Posterior cingulate gyrus (tissue), 11 donors: ENCODE measurements around the gene GPR78.
A peak's percentile ranks its signal among the peaks of the same experiment; 100 is the strongest.
"Not testable (repeated sequence)": the region's sequence is repeated elsewhere in the genome, so short reads cannot be mapped to it uniquely, and the experiment has no call there.

Experiments
- DNase-seq, 10 donors: peaks; one replicate each; pipeline versions ENCODE4 v3.0.0 to v3.0.0-alpha.2; 2020 to 2021; ENCODE audit warnings: mixed read lengths in 3 of 10
- intact Hi-C: fragments of 100-400 bp; cut with DNase I; formaldehyde crosslinking; loops from one replicate; pipeline ENCODE4 v1.15.1; 2023

Gene GPR78

GRCh38 chr4:8607603-8608481 lies 27.6 kb downstream of the GPR78 start:
- intact Hi-C loops, result loop anchor here (1.0 to 10.0 kb wide), 2 partner anchors 267 to 310 kb away; partner anchors contain the start of gene HMX1

GRCh38 chr4:8608714-8609391 lies 28.7 kb downstream of the GPR78 start:
- intact Hi-C loops, result loop anchor here (1.0 to 10.0 kb wide), 2 partner anchors 266 to 309 kb away; partner anchors contain the start of gene HMX1

More at GRCh38 chr4:8607603-8608481, 27.6 kb downstream of the GPR78 start:
- peak in 6 of 10 donors; percentile 36 to 92 (median 58) for DNase-seq

GRCh38 chr4:8609406-8609805 lies 29.2 kb downstream of the GPR78 start:
- peak in 1 of 10 donors; percentile 54 for DNase-seq
- intact Hi-C loops, result loop anchor here (10.0 kb wide), 1 partner anchor 265 kb away; the partner anchor contains the start of gene HMX1

More at GRCh38 chr4:8608714-8609391, 28.7 kb downstream of the GPR78 start:
- DNase-seq, result peak in 1 of 10 donors; percentile 75

- intact Hi-C loops, result loop anchor here (10.0 kb wide), 1 partner anchor 265 kb away; the partner anchor contains the start of gene HMX1
- peak in 1 of 10 donors; percentile 63 for DNase-seq
Observed at GRCh38 chr4:8609824-8610350, 29.7 kb downstream of the GPR78 start.

GRCh38 chr4:8610858-8611616 lies 30.8 kb downstream of the GPR78 start:
- intact Hi-C loops, result no loop called here

GRCh38 chr4:8612646-8613045 lies 32.5 kb downstream of the GPR78 start:
- DNase-seq, result peak in 2 of 10 donors; percentile 73 to 75
- intact Hi-C loops, result no loop called here

More at GRCh38 chr4:8610858-8611616, 30.8 kb downstream of the GPR78 start:
- peak in 1 of 10 donors; percentile 52 for DNase-seq

GRCh38 chr4:8613421-8614364 lies 33.5 kb downstream of the GPR78 start:
- intact Hi-C loops, result no loop called here

GRCh38 chr4:8614365-8615193 lies 34.4 kb downstream of the GPR78 start:
- intact Hi-C loops, result no loop called here
- peak in 3 of 10 donors; percentile 47 to 77 (median 63) for DNase-seq

More at GRCh38 chr4:8613421-8614364, 33.5 kb downstream of the GPR78 start:
- DNase-seq, result peak in 2 of 10 donors; percentile 68 to 73

- DNase-seq, result peak in 2 of 10 donors; percentile 55
- intact Hi-C loops, result no loop called here
Observed at GRCh38 chr4:8615366-8615765, 35.2 kb downstream of the GPR78 start.

GRCh38 chr4:8615921-8616787 lies 36.0 kb downstream of the GPR78 start:
- peak in 2 of 10 donors; percentile 55 to 67 for DNase-seq
- intact Hi-C loops, result no loop called here

- intact Hi-C loops, result no loop called here
Observed at GRCh38 chr4:8616831-8617230, 36.6 kb downstream of the GPR78 start.

GRCh38 chr4:8617486-8618040 lies 37.4 kb downstream of the GPR78 start:
- intact Hi-C loops, result no loop called here
- peak in 2 of 10 donors; percentile 45 to 71 for DNase-seq

More at GRCh38 chr4:8616831-8617230, 36.6 kb downstream of the GPR78 start:
- peak in 2 of 10 donors; percentile 60 to 72 for DNase-seq

- DNase-seq, result peak in 2 of 10 donors; percentile 47 to 58
- intact Hi-C loops, result no loop called here
Observed at GRCh38 chr4:8618421-8618820, 38.2 kb downstream of the GPR78 start.

GRCh38 chr4:8618961-8619720 lies 38.9 kb downstream of the GPR78 start:
- intact Hi-C loops, result no loop called here
- peak in 3 of 10 donors; percentile 56 to 80 (median 57) for DNase-seq

GRCh38 chr4:8621135-8621534 lies 40.9 kb downstream of the GPR78 start:
- intact Hi-C loops, result not testable (repeated sequence)
- DNase-seq, result peak in 1 of 10 donors; percentile 64
